HepG2 (cell line): Measurements from ENCODE around the gene UBAP1. TPM values are rescaled to one million over a fixed set of nuclear protein-coding genes. Genes with fewer than 3 reads are reported as not detected.

Experiments
- ATAC-seq: fragments of 200-7000 bp; cut with Tn5 transposase; 3 replicates; pipeline ENCODE4 v1.9.1; 2020; ENCODE audit warnings: mild to moderate bottlenecking, moderate library complexity
- BruUV-seq: library from RNA; stranded (reverse); fragments of 400-500 nt; replicated peaks from 2 replicates; lab custom pipeline; 2021; lab: Mats Ljungman, UMichigan
- CTCF ChIA-PET: fragments of 300-600 bp; formaldehyde crosslinking; extraction: SDS; loops from one replicate; lab custom pipeline; 2021; ENCODE audit warnings: low total read pairs, inconsistent platforms, low intra/inter-chr PET ratio; lab: Yijun Ruan, JAX
- POLR2A ChIA-PET: fragments of 350-600 bp; sonication (Branson Sonifier 250); formaldehyde crosslinking; loops from one replicate; lab custom pipeline; 2020; ENCODE audit warnings: antibody characterized with exemption, inconsistent platforms; lab: Yijun Ruan, JAX
- DNase-seq: peaks from one replicate; pipeline ENCODE4 v3.0.0-alpha.2; 2015; ENCODE audit warnings: low spot score
- FAIRE-seq: peaks from 3 replicates; lab custom pipeline; 2011; peaks lifted over from hg19 to GRCh38; lab: Jason Lieb, UNC
- H2AFZ ChIP-seq: one replicate; pipeline ENCODE4 v1.6.1; 2011; ENCODE audit warnings: low read length, inconsistent platforms
- H3K27ac ChIP-seq: fragments of 300-600 bp; 3 replicates; pipeline ENCODE4 v1.8.0; 2011; ENCODE audit warnings: mixed run types, mild to moderate bottlenecking, mixed read lengths, low read length, inconsistent platforms; ENCODE audit not compliant: insufficient read depth; ENCODE audit errors: extremely low read length
- H3K27me3 ChIP-seq, 2 experiments: fragments of 200-600 bp in 1 of 2; 2 replicates in 1 of 2; 3 replicates in 1 of 2; pipeline versions ENCODE4 v1.6.0 to v1.8.0; 2011; ENCODE audit warnings: low read length in 2 of 2, mild to moderate bottlenecking in 2 of 2, moderate library complexity in 2 of 2, inconsistent platforms in 1 of 2; ENCODE audit not compliant: insufficient read depth in 2 of 2, control insufficient read depth in 1 of 2
- H3K36me3 ChIP-seq, 2 experiments: fragments of 200-600 bp in 1 of 2; replicated peaks in 1 of 2; 2 replicates in 1 of 2; 3 replicates in 1 of 2; pipeline versions ENCODE4 v1.5.1 to v1.8.0; 2011; ENCODE audit warnings: low read length in 2 of 2, inconsistent platforms in 1 of 2; ENCODE audit not compliant: insufficient read depth in 2 of 2, control insufficient read depth in 1 of 2
- H3K4me1 ChIP-seq: 2 replicates; pipeline ENCODE4 v1.5.1; 2012; ENCODE audit warnings: low read length, inconsistent platforms; ENCODE audit not compliant: insufficient read depth
- H3K4me2 ChIP-seq: 2 replicates; pipeline ENCODE4 v1.6.0; 2011; ENCODE audit warnings: low read depth, low read length, inconsistent platforms
- H3K4me3 ChIP-seq, 3 experiments: fragments of 200-600 bp in 1 of 3; sonication (generic), shearing (Covaris generic) in 1 of 3; replicated peaks in 1 of 3; 2 replicates each; pipeline ENCODE4 v1.5.1; 2011 to 2016; ENCODE audit warnings: low read length in 3 of 3, inconsistent platforms in 2 of 3, low read depth in 2 of 3, mild to moderate bottlenecking in 2 of 3, control low read depth in 1 of 3, mixed read lengths in 1 of 3; ENCODE audit not compliant: insufficient read depth in 1 of 3
- H3K79me2 ChIP-seq: one replicate; pipeline ENCODE4 v1.6.1; 2011; ENCODE audit warnings: low read length, inconsistent platforms; ENCODE audit not compliant: insufficient read depth
- H3K9ac ChIP-seq: 2 replicates; pipeline ENCODE4 v1.6.0; 2011; ENCODE audit warnings: mild to moderate bottlenecking, low read depth, low read length, inconsistent platforms; ENCODE audit not compliant: insufficient read depth
- H3K9me3 ChIP-seq: 2 replicates; pipeline ENCODE4 v1.5.1; 2012; ENCODE audit warnings: mild to moderate bottlenecking, low read length
- H4K20me1 ChIP-seq: 2 replicates; pipeline ENCODE4 v1.6.0; 2011; ENCODE audit warnings: inconsistent platforms, mild to moderate bottlenecking, low read length, moderate library complexity; ENCODE audit not compliant: insufficient read depth
- IRF2 ChIP-seq: IDR thresholded peaks from 2 replicates; pipeline ENCODE4 v1.6.1; 2018; ENCODE audit warnings: missing genetic modification reagents, missing compliant biosample characterization
- ZBTB26 ChIP-seq: IDR thresholded peaks from 2 replicates; pipeline ENCODE4 v1.6.1; 2016; ENCODE audit warnings: missing compliant biosample characterization, missing genetic modification reagents, borderline replicate concordance
- ZNF598 ChIP-seq: sonication (generic); formaldehyde crosslinking; IDR thresholded peaks from 2 replicates; pipeline ENCODE4 v1.5.1; 2020; ENCODE audit warnings: mild to moderate bottlenecking, missing genetic modification reagents, borderline replicate concordance
- in situ Hi-C: cut with HindIII; loops from 2 replicates; pipeline ENCODE4 v1.10.0; 2017; ENCODE audit warnings: low pct_unique_long_range_greater_than_20kb; ENCODE audit not compliant: extremely low pct_ligation_motif_present
- intact Hi-C: fragments of 100-400 bp; cut with micrococcal nuclease; formaldehyde crosslinking; loops from one replicate; pipeline ENCODE4 v1.10.0; 2022; ENCODE audit not compliant: unreplicated experiment
- polyA plus RNA-seq, 8 experiments: library from polyadenylated mRNA; depleted of rRNA in 3 of 8; stranded (reverse) in 7 of 8; unstranded in 1 of 8; fragments of >200 nt; fragmentation: Illumina TruSeq in 4 of 8; extraction: Trizol in 4 of 8; gene quantifications; 2 replicates each; pipeline versions ENCODE4 v1.2.1 to v1.2.3, GENCODE V29; 2011 to 2016; ENCODE audit warnings: low read depth in 4 of 8, missing spikeins in 1 of 8, mixed read lengths in 1 of 8; ENCODE audit not compliant: insufficient read depth in 1 of 8
- total RNA-seq, 5 experiments: library from RNA; depleted of rRNA; stranded (reverse); fragments of >200 nt; fragmentation: Illumina TruSeq; extraction: Trizol; gene quantifications; 2 replicates each; pipeline ENCODE4 v1.2.3, GENCODE V29; 2016; ENCODE audit warnings: low read depth in 1 of 5
- TF ChIP-seq, protein P1 (sequence below): sonication (generic); formaldehyde crosslinking; IDR thresholded peaks from 2 replicates; pipeline ENCODE4 v1.5.0; 2020; ENCODE audit warnings: mild to moderate bottlenecking, missing genetic modification reagents
- TF ChIP-seq, protein P2 (sequence below): sonication (generic); formaldehyde crosslinking; IDR thresholded peaks from 2 replicates; pipeline ENCODE4 v1.5.1; 2020; ENCODE audit warnings: missing genetic modification reagents, mild to moderate bottlenecking, borderline replicate concordance

The UBAP1 gene
- total and polyA plus RNA-seq, 2 of the 13 experiments (the other 11 are each of a cell fraction or from before 2014, with no cell fraction given), result 19.5 to 40.5 TPM

GRCh38 chr9:34250721-34251120, 71.9 kb downstream of the UBAP1 start (continued):
- no peak for TF ChIP-seq ZBTB26 (CRISPR knock-in tag)
- TF ChIP-seq, protein P1, sequence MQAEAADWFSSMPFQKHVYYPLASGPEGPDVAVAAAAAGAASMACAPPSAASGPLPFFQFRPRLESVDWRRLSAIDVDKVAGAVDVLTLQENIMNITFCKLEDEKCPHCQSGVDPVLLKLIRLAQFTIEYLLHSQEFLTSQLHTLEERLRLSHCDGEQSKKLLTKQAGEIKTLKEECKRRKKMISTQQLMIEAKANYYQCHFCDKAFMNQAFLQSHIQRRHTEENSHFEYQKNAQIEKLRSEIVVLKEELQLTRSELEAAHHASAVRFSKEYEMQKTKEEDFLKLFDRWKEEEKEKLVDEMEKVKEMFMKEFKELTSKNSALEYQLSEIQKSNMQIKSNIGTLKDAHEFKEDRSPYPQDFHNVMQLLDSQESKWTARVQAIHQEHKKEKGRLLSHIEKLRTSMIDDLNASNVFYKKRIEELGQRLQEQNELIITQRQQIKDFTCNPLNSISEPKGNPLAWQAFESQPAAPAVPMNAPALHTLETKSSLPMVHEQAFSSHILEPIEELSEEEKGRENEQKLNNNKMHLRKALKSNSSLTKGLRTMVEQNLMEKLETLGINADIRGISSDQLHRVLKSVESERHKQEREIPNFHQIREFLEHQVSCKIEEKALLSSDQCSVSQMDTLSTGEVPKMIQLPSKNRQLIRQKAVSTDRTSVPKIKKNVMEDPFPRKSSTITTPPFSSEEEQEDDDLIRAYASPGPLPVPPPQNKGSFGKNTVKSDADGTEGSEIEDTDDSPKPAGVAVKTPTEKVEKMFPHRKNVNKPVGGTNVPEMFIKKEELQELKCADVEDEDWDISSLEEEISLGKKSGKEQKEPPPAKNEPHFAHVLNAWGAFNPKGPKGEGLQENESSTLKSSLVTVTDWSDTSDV, result no peak

DNA sequence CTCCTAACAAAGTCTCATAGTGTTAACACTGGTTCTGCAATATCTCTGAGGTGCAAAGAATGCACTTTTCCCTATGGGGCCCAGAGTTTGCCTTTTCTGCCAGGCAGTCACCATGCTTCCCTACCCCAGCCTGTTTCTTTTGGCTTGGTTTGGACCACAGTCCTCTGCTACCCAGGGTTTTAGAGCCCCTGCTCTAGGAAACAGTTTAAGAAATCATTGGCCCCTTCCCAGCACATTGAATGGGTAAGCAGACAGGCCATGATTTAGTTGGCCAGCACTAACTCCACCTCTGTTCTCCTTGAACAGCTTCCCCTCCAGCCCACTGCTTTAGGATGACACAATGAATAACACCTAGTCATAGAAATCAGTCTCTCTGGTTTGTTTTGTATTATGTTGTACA, 73.2 kb downstream of the UBAP1 start:
- ATAC-seq, result no peak
- ChIA-PET CTCF (interaction anchor here (1.6 kb wide), 1 partner anchor 127 kb away, joined by 5 read pairs; no protein-coding TSS in a partner anchor), POLR2A (no interaction called here)
- no peak overlapping the region for H3K4me2 ChIP-seq
- H3K9ac ChIP-seq, result no peak overlapping the region
- in situ Hi-C loops, result loop anchor here (10.0 kb wide), 1 partner anchor 127 kb away; the partner anchor contains the start of gene DCAF12
- no peaks in the 10 kb centered on the region for H3K4me1 ChIP-seq
- peaks cover 13 to 63% of the 10 kb centered on the region in 2 experiments for H3K36me3 ChIP-seq
- TF ChIP-seq IRF2 (no peak), ZNF598 (CRISPR knock-in tag) (no peak)
- TF ChIP-seq, protein P2, sequence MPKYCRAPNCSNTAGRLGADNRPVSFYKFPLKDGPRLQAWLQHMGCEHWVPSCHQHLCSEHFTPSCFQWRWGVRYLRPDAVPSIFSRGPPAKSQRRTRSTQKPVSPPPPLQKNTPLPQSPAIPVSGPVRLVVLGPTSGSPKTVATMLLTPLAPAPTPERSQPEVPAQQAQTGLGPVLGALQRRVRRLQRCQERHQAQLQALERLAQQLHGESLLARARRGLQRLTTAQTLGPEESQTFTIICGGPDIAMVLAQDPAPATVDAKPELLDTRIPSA, result no peak
- no peaks in the 10 kb centered on the region for H4K20me1 ChIP-seq
- no peak overlapping the region for H2AFZ ChIP-seq
- no peak for FAIRE-seq
- no peak overlapping the region for H3K27ac ChIP-seq
- no peaks in the 10 kb centered on the region for H3K27me3 ChIP-seq
- no peak for DNase-seq
- H3K4me3 ChIP-seq, result no peak overlapping the region
- H3K9me3 ChIP-seq, result no peaks in the 10 kb centered on the region
- no TSS peak for BruUV-seq
- intact Hi-C loops, result loop anchor here (5.0 kb wide), 2 partner anchors 75 to 125 kb away; partner anchors contain the start of genes MYORG and UBAP1
- peaks cover 2% of the 10 kb centered on the region for H3K79me2 ChIP-seq
